Kidney capillary endothelial cell (primary cell): ENCODE data around the gene SYNJ2.

Source experiments
- DNase-seq: peaks from one replicate; pipeline ENCODE4 v3.0.0-alpha.2; 2018; ENCODE audit warnings: low spot score

The SYNJ2 gene

GRCh38 chr6:158043008-158043407 lies 61.3 kb downstream of the SYNJ2 start:
- no peak for DNase-seq

- DNase-seq, result no peak
Measured at GRCh38 chr6:158043586-158044524, 62.2 kb downstream of the SYNJ2 start.

- no peak for DNase-seq
Measured at GRCh38 chr6:158044525-158044888, 62.8 kb downstream of the SYNJ2 start.

GRCh38 chr6:158046201-158047126 lies 64.8 kb downstream of the SYNJ2 start:
- DNase-seq, result no peak

GRCh38 chr6:158047127-158047518 lies 65.5 kb downstream of the SYNJ2 start:
- DNase-seq, result no peak

- DNase-seq, result no peak
Measured at GRCh38 chr6:158047563-158048323, 66.1 kb downstream of the SYNJ2 start.

GRCh38 chr6:158048589-158048988 lies 66.9 kb downstream of the SYNJ2 start:
- no peak for DNase-seq

GRCh38 chr6:158049055-158050028 lies 67.7 kb downstream of the SYNJ2 start:
- no peak for DNase-seq

GRCh38 chr6:158050107-158050735 lies 68.6 kb downstream of the SYNJ2 start:
- DNase-seq, result no peak

GRCh38 chr6:158050955-158051354 lies 69.3 kb downstream of the SYNJ2 start:
- DNase-seq, result no peak

- DNase-seq, result no peak
Measured at GRCh38 chr6:158051968-158052367, 70.3 kb downstream of the SYNJ2 start.

GRCh38 chr6:158053377-158054313 lies 72.0 kb downstream of the SYNJ2 start:
- no peak for DNase-seq

GRCh38 chr6:158056355-158056754 lies 74.7 kb downstream of the SYNJ2 start:
- no peak for DNase-seq

GRCh38 chr6:158056804-158057203 lies 75.1 kb downstream of the SYNJ2 start:
- DNase-seq, result no peak

- peak; percentile 97 for DNase-seq
Measured at GRCh38 chr6:158057213-158057987, 75.7 kb downstream of the SYNJ2 start.

GRCh38 chr6:158058171-158058651 lies 76.5 kb downstream of the SYNJ2 start:
- DNase-seq, result no peak

- no peak for DNase-seq
Measured at GRCh38 chr6:158059108-158059507, 77.4 kb downstream of the SYNJ2 start.
